H1 (cell line): Measurements from ENCODE around the gene ANKRD61. TPM values are rescaled to one million over a fixed set of nuclear protein-coding genes. Genes with fewer than 3 reads are reported as not detected.

Experiments used
- HDAC2 ChIP-seq, 2 experiments: fragments of 300-600 bp in 1 of 2; sonication (generic) in 1 of 2; IDR thresholded peaks; 2 replicates each; pipeline ENCODE4 v1.6.1; 2011 to 2012; ENCODE audit warnings: low read depth in 2 of 2, low read length in 2 of 2, mild to moderate bottlenecking in 2 of 2, moderate library complexity in 2 of 2, borderline replicate concordance in 1 of 2, inconsistent platforms in 1 of 2
- RBBP5 ChIP-seq: IDR thresholded peaks from 2 replicates; pipeline ENCODE4 v1.7.1; 2012; ENCODE audit warnings: low read depth, mild to moderate bottlenecking, inconsistent platforms, low read length, moderate library complexity, borderline replicate concordance
- RFX5 ChIP-seq: IDR thresholded peaks from 2 replicates; pipeline ENCODE4 v1.6.1; 2011; ENCODE audit warnings: low read depth, low read length, improper control_type of control experiment, borderline replicate concordance
- SP1 ChIP-seq: IDR thresholded peaks from 2 replicates; pipeline ENCODE4 v1.6.1; 2011; ENCODE audit warnings: low read depth, low read length
- polyA plus RNA-seq, 7 experiments: library from polyadenylated mRNA; depleted of rRNA in 3 of 7; stranded (reverse) in 5 of 7; unstranded in 2 of 7; fragments of >200 nt in 5 of 7; fragments of 200-250 nt in 2 of 7; gene quantifications; 1 replicate in 5 of 7; 2 replicates in 1 of 7; 4 replicates in 1 of 7; pipeline versions ENCODE4 v1.2.1 to v1.2.3, GENCODE V29; 2011 to 2013; ENCODE audit warnings: missing spikeins in 2 of 7, mixed read lengths in 2 of 7
- total RNA-seq: library from RNA; stranded (reverse); fragmentation: NEBNext Ultra II Directional; extraction: Animal tissue kit (Norgen Biotek cat#: 25700); gene quantifications from 2 replicates; pipeline ENCODE4 v1.2.1, GENCODE V29; 2021

Gene ANKRD61
- total and polyA plus RNA-seq, 2 of the 8 experiments (the other 6 are each of a cell fraction or from before 2014, with no cell fraction given) = 0.23 to 0.32 TPM

GRCh38 chr7:6016653-6016966, 14.6 kb upstream of the ANKRD61 start (continued):
- TF ChIP-seq HDAC2 (IDR thresholded peaks at IDR 0.05; ENCODE audit: borderline replicate concordance in 1 of 2, low read depth in 2 of 2, low read length in 2 of 2) (no peak), RFX5 (no peak), RBBP5 (no peak), SP1 (no peak)
